Measurements from ENCODE around the gene DLGAP4. TPM values are rescaled to one million over a fixed set of nuclear protein-coding genes. Genes with fewer than 3 reads are reported as not detected.

The DLGAP4 gene
- total and polyA plus RNA-seq, 9 of the 15 experiments (the other 6 are each of a cell fraction or from before 2014, with no cell fraction given) = 0.31 to 34.1 (median 4.5) TPM

- TF ChIP-seq RNF2 (IDR thresholded peaks at IDR 0.05) (no peak), HNRNPLL (IDR thresholded peaks at IDR 0.05; ENCODE audit: low read depth, low read length, poor library complexity, severe bottlenecking) (no peak), ZEB2 (IDR thresholded peaks at IDR 0.05) (no peak), DACH1 (IDR thresholded peaks at IDR 0.05; ENCODE audit: partially characterized antibody) (no peak), GABPA (tag; conservative IDR thresholded peaks at IDR 0.05; ENCODE audit: low read depth) (no peak)
Observed at GRCh38 chr20:36337886-36338285, 31.7 kb downstream of the DLGAP4 start (continued).

GRCh38 chr20:36339646-36340592 lies 33.8 kb downstream of the DLGAP4 start:
- FAIRE-seq (no peak), ATAC-seq (no peak), DNase-seq (ENCODE audit: extremely low read depth in 1 of 4, low spot score in 3 of 4) (no peak)
- POLR2A ChIA-PET = interaction anchor here (0.6 kb wide), 1 partner anchor 17 kb away, joined by 3 read pairs; no protein-coding TSS in a partner anchor
- CTCF ChIA-PET (ENCODE audit: low intra/inter-chr PET ratio) = no interaction called here
- Histone ChIP-seq H3K9me1 (ENCODE audit: control insufficient read depth, insufficient read depth, low read length) (peaks cover 4% of the 10 kb centered on the region), H3K4me3 (no peak overlapping the region), H3K27me3 (ENCODE audit: control insufficient read depth in 2 of 2, insufficient read depth in 2 of 2, low read length in 2 of 2) (peaks cover 3 to 50% of the 10 kb centered on the region in 2 experiments; a peak in 4 of 5 replicates), H3K79me2 (ENCODE audit: control insufficient read depth, insufficient read depth, low read length) (no peaks in the 10 kb centered on the region), H3K27ac (ENCODE audit: extremely low read depth, low read depth, low read length) (no peak overlapping the region), H3K4me2 (ENCODE audit: insufficient read depth, low read length) (no peak overlapping the region), H3K4me1 (replicated peaks in 1 of 2; ENCODE audit: control insufficient read depth in 2 of 2, insufficient read depth in 2 of 2, low read length in 2 of 2) (peaks cover 0 to 16% of the 10 kb centered on the region in 2 experiments; a peak in 2 of 5 replicates), H3K9me3 (replicated peaks; ENCODE audit: control insufficient read depth, insufficient read depth, low read depth, low read length) (no peaks in the 10 kb centered on the region), H3K9ac (ENCODE audit: insufficient read depth in 1 of 2, low read depth in 2 of 2, low read length in 2 of 2) (peak overlapping the region in 1 of 2 experiments; percentile 45; a peak in 2 of 4 replicates), H4K20me1 (replicated peaks; ENCODE audit: control insufficient read depth, insufficient read depth, low read length) (peaks cover 27% of the 10 kb centered on the region; the same call in 1 of the 2 replicates), H3K36me3 (ENCODE audit: control insufficient read depth, insufficient read depth, low read length) (no peaks in the 10 kb centered on the region), H2AFZ (ENCODE audit: low read depth, low read length) (no peak overlapping the region)
- in situ Hi-C loops (cut with MboI) = no loop called here
- no TSS peak for BruUV-seq (replicated peaks)
- WGBS (ENCODE audit: insufficient coverage, low coverage, missing lambda C conversion rate) = 4% methylated on average over 24 of the region's 24 CpGs
- intact Hi-C loops (cut with micrococcal nuclease) = no loop called here
- TF ChIP-seq HMG20A (CRISPR knock-in tag; conservative IDR thresholded peaks at IDR 0.05) (no peak), SIX5 (IDR thresholded peaks at IDR 0.05; ENCODE audit: borderline replicate concordance in 1 of 2, insufficient read depth in 1 of 2, low read depth in 1 of 2, low read length in 2 of 2) (no peak), TRIM28 (IDR thresholded peaks at IDR 0.05) (no peak), SMARCC2 (IDR thresholded peaks at IDR 0.05; ENCODE audit: low read depth) (no peak), ZNF23 (CRISPR knock-in tag; IDR thresholded peaks at IDR 0.05) (no peak), RBM25 (IDR thresholded peaks at IDR 0.05; ENCODE audit: low read depth, low read length, severe bottlenecking) (no peak), HNRNPL (IDR thresholded peaks at IDR 0.05; ENCODE audit: low read depth, low read length) (no peak), POLR2AphosphoS5 (IDR thresholded peaks at IDR 0.05; ENCODE audit: control insufficient read depth, insufficient read depth, low read depth, low read length) (no peak), TAF1 (IDR thresholded peaks at IDR 0.05; ENCODE audit: control insufficient read depth, extremely low read depth, insufficient read depth, low read length, severe bottlenecking) (no peak), RBM34 (IDR thresholded peaks at IDR 0.05; ENCODE audit: borderline replicate concordance, insufficient read depth, low read length) (no peak), SRSF1 (IDR thresholded peaks at IDR 0.05; ENCODE audit: low read depth, low read length) (no peak), MEF2A (IDR thresholded peaks at IDR 0.05; ENCODE audit: control insufficient read depth, low read depth, low read length) (no peak), FOS (IDR thresholded peaks at IDR 0.05; ENCODE audit: extremely low read depth, insufficient read length) (no peak)

Measured in K562 (cell line).